ENCODE measurements around the gene TBRG1.

The TBRG1 gene

DNA sequence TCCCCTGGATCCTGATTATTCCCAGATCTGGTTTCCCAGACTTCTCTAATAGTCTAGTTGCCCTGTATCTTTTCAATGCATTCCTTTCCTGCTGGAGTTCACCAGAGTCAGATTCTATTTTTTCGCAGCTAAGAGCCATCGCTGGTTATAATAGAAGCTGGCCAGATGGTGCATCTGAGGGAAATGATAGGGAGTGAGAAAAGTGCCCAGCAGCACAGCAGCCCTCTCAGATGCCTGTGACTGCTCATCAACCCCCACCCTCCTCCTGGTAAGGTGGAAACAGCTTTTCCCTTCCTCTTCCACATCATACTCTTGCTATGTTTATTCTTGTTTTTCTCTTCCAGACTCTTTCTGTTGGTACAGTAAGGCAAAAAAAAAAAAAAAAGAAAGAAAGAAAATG is 40.1 kb upstream of the TBRG1 start:
- Histone ChIP-seq H3K9me3 (ENCODE audit: insufficient read depth, low read length) (no peaks in the 10 kb centered on the region), H3K4me3 (ENCODE audit: low read length) (no peak overlapping the region), H3K27ac (ENCODE audit: low read length) (no peak overlapping the region), H3K79me2 (ENCODE audit: low read length) (no peaks in the 10 kb centered on the region), H3K27me3 (ENCODE audit: low read depth, low read length) (no peaks in the 10 kb centered on the region), H3K9ac (ENCODE audit: low read length) (no peak overlapping the region), H3K4me1 (ENCODE audit: low read length) (peaks cover 7% of the 10 kb centered on the region; the same call in 1 of the 2 replicates), H3K36me3 (replicated peaks; ENCODE audit: low read depth, low read length) (no peaks in the 10 kb centered on the region), H2AFZ (ENCODE audit: low read depth, low read length) (no peak overlapping the region), H3K4me2 (ENCODE audit: low read length) (no peak overlapping the region), H4K20me1 (ENCODE audit: insufficient read depth, low read length) (no peaks in the 10 kb centered on the region)
- TF ChIP-seq, protein P1, sequence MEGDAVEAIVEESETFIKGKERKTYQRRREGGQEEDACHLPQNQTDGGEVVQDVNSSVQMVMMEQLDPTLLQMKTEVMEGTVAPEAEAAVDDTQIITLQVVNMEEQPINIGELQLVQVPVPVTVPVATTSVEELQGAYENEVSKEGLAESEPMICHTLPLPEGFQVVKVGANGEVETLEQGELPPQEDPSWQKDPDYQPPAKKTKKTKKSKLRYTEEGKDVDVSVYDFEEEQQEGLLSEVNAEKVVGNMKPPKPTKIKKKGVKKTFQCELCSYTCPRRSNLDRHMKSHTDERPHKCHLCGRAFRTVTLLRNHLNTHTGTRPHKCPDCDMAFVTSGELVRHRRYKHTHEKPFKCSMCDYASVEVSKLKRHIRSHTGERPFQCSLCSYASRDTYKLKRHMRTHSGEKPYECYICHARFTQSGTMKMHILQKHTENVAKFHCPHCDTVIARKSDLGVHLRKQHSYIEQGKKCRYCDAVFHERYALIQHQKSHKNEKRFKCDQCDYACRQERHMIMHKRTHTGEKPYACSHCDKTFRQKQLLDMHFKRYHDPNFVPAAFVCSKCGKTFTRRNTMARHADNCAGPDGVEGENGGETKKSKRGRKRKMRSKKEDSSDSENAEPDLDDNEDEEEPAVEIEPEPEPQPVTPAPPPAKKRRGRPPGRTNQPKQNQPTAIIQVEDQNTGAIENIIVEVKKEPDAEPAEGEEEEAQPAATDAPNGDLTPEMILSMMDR (IDR thresholded peaks at IDR 0.05; ENCODE audit: low read depth, low read length): no peak
- no peak for TF ChIP-seq EZH2phosphoT487 (IDR thresholded peaks at IDR 0.05; ENCODE audit: low read depth)

DNA sequence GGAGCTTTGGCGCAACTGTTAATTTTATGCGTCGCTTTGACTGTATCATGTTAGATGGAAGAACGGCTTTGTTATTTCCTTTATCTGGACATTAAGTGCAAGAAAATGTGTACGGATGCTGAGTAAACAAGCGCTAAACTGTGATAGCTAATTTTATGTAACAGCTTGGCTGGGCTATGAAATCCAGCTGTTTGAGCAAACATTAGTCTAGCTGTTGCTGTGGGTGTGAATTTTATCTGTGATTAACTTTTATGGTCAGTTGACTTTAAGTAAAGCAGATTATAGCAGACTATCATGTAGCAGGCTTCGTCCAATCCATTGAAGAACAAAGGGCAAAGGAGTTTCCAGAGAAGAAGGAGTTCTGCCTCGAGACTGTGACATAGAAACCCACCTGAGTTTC is 38.9 kb upstream of the TBRG1 start:
- Histone ChIP-seq H3K36me3 (replicated peaks; ENCODE audit: low read depth, low read length) (no peaks in the 10 kb centered on the region), H3K27me3 (ENCODE audit: low read depth, low read length) (no peaks in the 10 kb centered on the region), H3K79me2 (ENCODE audit: low read length) (no peaks in the 10 kb centered on the region), H3K27ac (ENCODE audit: low read length) (no peak overlapping the region), H3K4me1 (ENCODE audit: low read length) (peaks cover 7% of the 10 kb centered on the region; the same call in 1 of the 2 replicates), H2AFZ (ENCODE audit: low read depth, low read length) (no peak overlapping the region), H3K4me3 (ENCODE audit: low read length) (no peak overlapping the region), H4K20me1 (ENCODE audit: insufficient read depth, low read length) (no peaks in the 10 kb centered on the region), H3K9me3 (ENCODE audit: insufficient read depth, low read length) (no peaks in the 10 kb centered on the region), H3K9ac (ENCODE audit: low read length) (no peak overlapping the region), H3K4me2 (ENCODE audit: low read length) (no peak overlapping the region)
- no peak for TF ChIP-seq EZH2phosphoT487 (IDR thresholded peaks at IDR 0.05; ENCODE audit: low read depth)
- TF ChIP-seq, protein P1 (IDR thresholded peaks at IDR 0.05; ENCODE audit: low read depth, low read length): no peak

DNA sequence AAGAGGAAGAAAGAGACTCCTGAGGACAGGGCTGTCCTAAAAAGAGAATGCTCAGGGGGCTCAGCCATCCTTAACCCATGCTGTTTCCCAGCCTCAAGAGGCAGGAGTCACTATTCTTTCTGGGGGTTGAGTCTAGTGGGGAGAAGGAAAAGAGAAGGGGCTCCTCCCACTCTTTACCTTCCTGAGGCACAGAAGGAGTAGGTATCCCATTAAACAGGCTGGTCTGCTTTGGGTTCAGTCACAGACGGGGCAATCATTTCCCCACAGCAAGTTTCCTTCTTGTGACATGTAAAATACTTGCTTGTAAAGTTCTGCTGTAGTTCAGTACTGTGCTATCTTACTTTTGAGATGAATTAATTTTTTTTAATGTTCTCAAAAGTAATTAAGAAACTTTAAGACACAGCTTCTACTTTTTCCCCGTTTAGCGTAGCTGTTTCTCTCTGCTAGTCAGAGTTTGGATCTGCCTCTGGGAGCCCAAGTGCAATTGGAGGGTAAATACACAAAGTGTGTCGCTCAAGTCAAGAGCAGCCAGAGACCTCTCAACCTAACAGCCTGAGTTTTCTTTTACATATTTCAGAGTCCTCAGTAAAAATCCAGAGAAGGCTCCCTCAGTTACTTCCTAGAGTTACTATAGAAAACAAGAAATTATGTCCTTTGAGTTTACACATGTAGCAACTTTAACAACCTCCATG is 37.8 kb upstream of the TBRG1 start:
- H3K4me1 ChIP-seq (ENCODE audit: low read length): peaks cover 7% of the 10 kb centered on the region; the same call in 1 of the 2 replicates
- H3K9me3 ChIP-seq (ENCODE audit: insufficient read depth, low read length): no peaks in the 10 kb centered on the region
- H3K4me2 ChIP-seq (ENCODE audit: low read length): no peak overlapping the region
- H3K27me3 ChIP-seq (ENCODE audit: low read depth, low read length): no peaks in the 10 kb centered on the region
- H4K20me1 ChIP-seq (ENCODE audit: insufficient read depth, low read length): no peaks in the 10 kb centered on the region
- H3K79me2 ChIP-seq (ENCODE audit: low read length): no peaks in the 10 kb centered on the region
- H3K4me3 ChIP-seq (ENCODE audit: low read length): no peak overlapping the region
- TF ChIP-seq, protein P1 (IDR thresholded peaks at IDR 0.05; ENCODE audit: low read depth, low read length): no peak
- TF ChIP-seq EZH2phosphoT487 (IDR thresholded peaks at IDR 0.05; ENCODE audit: low read depth): no peak
- no peak overlapping the region for H3K9ac ChIP-seq (ENCODE audit: low read length)
- H3K36me3 ChIP-seq (replicated peaks; ENCODE audit: low read depth, low read length): no peaks in the 10 kb centered on the region
- no peak overlapping the region for H2AFZ ChIP-seq (ENCODE audit: low read depth, low read length)
- no peak overlapping the region for H3K27ac ChIP-seq (ENCODE audit: low read length)

DNA sequence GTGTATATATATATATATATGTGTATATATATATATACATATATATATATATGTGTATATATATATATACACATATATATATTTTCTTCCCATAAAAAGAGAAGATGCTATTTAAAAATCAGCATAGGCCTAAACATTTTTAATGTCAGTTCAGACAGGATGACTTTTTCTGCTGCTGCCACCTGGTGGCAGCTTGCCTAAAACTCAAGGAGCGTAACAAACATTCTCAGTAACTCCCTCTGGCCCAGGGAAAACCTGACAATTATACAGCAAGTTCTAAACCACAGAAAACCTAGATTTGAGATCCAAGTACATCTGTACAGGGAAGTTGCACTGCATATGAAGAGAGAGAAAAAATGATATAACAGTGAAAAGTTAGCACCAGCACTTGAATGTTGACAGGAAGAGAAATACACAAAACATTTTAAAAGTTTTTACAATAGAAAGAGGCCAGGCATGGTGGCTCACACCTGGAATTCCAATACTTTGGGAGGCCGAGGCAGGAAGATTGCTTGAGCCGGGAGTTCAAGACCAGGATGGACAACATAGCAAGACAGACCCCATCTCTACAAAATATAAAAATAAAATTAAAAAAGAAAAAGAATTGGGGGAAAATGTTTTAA is 36.3 kb upstream of the TBRG1 start:
- no peak overlapping the region for H3K27ac ChIP-seq (ENCODE audit: low read length)
- no peak overlapping the region for H3K9ac ChIP-seq (ENCODE audit: low read length)
- no peak overlapping the region for H2AFZ ChIP-seq (ENCODE audit: low read depth, low read length)
- no peaks in the 10 kb centered on the region for H3K27me3 ChIP-seq (ENCODE audit: low read depth, low read length)
- peaks cover 4% of the 10 kb centered on the region; the same call in 1 of the 2 replicates for H3K4me1 ChIP-seq (ENCODE audit: low read length)
- no peaks in the 10 kb centered on the region for H3K79me2 ChIP-seq (ENCODE audit: low read length)
- H3K4me3 ChIP-seq (ENCODE audit: low read length): no peak overlapping the region
- H3K9me3 ChIP-seq (ENCODE audit: insufficient read depth, low read length): no peaks in the 10 kb centered on the region
- H3K4me2 ChIP-seq (ENCODE audit: low read length): no peak overlapping the region
- H3K36me3 ChIP-seq (replicated peaks; ENCODE audit: low read depth, low read length): no peaks in the 10 kb centered on the region
- TF ChIP-seq, protein P1 (IDR thresholded peaks at IDR 0.05; ENCODE audit: low read depth, low read length): peak; percentile 72
- TF ChIP-seq EZH2phosphoT487 (IDR thresholded peaks at IDR 0.05; ENCODE audit: low read depth): no peak
- no peaks in the 10 kb centered on the region for H4K20me1 ChIP-seq (ENCODE audit: insufficient read depth, low read length)
